NCI-H82 treated with DMSO at 0.1 percent for 48 hours (cell line): ENCODE measurements around the gene ENPP7.

Experiments used
- DNase-seq: peaks from one replicate; lab custom pipeline; 2025; ENCODE audit not compliant: unreplicated experiment; lab: John Stamatoyannopoulos, UW

Gene ENPP7

DNA sequence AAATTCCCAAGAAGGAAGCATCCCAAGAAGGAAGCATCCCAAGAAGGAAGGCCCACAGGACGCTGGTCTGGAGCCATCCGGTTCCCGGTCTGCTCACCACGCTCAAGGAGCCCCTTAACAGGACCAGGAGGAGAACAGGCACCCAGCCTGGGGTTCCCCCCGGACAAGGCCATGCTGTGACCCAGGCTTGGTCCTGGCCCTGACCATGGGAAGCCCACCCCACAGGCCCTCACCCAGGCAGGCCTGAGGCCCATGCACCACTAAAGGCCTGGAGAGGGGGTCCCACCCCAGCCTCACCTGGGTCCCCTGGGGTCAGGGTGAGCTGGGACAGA is 340 bp upstream of the ENPP7 start:
- no peak for DNase-seq

DNA sequence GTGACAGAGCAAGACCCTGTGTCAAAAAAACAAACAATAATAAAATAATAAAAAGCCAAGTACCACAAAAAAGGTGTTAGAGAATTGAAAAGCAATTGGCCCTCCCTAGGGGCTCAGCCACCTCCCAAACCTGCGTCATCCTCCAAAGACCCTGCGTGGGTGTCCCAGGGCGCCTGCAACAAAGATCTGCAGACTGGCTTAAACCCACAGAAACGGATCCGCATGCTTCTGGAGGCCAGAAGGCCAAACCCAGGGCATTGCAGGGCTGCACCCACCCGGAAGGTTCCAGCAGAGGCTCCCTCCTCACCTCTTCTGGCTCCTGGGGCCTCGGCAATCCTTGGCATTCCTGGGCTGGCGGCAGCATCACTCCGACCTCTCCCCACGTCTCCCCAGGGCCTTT is 1.5 kb downstream of the ENPP7 start:
- no peak for DNase-seq

DNA sequence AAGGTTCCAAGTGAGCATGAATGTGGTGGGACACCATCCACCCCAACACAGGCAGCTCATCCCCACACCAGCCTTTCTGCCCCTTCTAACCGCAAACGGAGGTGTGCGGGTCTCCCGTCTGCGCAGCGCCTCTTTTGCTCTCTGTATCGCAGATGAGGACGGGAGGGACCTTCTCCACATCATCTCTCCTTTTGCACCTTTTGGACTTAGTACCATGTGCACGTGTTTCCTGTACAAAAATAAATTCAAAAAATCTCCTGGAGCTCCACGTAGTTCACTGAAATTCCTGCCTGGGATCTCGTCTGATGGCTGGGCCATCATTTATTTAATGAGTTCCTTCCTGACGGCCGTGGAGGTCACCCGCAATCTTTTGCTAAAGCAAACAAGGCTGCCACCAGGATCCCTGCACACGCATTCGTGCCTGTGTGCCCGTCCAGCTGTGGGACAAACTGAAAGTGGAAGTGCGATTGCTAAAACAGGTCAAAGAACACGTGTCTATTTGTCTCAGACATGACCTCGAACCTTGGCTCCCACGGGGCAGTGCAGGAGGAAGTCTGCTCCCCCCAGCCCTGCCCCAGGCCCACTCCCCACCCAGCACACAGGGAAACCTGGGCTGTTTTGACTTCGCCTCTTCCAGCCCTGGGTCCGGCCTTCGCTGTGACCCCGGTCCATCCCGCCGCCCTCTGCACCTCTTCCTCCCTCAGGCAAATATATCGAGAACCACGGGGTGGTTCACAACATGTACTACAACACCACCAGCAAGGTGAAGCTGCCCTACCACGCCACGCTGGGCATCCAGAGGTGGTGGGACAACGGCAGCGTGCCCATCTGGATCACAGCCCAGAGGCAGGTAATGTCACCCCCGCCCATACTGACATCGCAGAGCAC is 2.3 kb downstream of the ENPP7 start:
- DNase-seq = no peak

DNA sequence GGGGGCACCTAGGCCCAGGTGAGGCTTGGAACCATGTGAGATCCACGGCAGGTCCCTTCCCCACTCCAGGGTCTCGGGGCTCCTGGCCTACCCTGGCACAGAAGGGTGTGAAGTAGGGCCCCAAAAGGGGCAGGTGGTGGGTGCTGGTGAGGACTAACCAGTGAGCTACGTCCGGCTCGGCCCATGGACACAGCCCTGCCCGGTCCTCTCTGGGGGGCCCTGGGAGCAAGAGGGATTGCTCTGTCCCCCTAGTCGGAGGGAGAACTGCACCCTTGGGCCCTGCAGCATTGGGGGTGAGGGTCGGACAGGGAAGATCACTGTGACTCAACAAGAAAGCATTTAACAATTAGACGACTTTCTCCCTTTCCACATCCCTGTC is 2.9 kb downstream of the ENPP7 start:
- DNase-seq = no peak

DNA sequence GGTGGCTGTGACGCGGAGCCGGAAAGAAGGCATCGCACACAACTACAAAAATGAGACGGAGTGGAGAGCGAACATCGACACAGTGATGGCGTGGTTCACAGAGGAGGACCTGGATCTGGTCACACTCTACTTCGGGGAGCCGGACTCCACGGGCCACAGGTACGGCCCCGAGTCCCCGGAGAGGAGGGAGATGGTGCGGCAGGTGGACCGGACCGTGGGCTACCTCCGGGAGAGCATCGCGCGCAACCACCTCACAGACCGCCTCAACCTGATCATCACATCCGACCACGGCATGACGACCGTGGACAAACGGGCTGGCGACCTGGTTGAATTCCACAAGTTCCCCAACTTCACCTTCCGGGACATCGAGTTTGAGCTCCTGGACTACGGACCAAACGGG is 4.4 kb downstream of the ENPP7 start:
- no peak for DNase-seq

DNA sequence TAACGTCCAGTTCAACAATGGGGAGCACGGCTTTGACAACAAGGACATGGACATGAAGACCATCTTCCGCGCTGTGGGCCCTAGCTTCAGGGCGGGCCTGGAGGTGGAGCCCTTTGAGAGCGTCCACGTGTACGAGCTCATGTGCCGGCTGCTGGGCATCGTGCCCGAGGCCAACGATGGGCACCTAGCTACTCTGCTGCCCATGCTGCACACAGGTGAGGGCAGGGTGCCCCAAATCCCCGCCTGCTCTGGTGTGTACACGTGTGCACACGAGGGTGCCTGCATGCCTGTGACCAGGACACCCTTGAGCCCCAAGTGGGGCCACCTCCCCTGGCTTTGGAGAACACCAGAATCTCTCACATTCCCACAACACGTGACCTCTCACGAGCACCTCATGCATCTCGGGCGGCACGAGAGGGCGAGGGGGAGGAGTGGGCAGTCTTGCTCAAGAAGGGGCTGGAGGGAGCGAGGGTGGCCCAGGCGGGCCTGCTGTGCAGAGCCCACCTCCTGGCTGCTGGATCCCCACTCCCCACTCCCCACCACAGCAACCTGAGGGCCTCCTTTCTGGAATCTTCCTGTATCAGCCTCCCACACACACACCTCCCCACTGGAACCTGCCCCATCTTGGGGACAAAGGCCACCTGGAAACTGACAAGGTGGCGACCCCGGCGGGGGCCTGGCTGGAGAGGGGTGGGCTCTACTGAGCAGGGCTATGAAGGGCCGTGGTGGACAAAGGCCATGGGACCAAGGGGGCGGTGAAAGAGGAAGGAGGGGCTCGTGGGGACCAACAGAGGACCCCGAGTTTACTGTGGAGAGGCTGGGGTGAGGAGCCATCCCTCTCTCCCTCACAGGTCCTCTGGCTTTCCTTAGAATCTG is 6.5 kb downstream of the ENPP7 start:
- DNase-seq = no peak

DNA sequence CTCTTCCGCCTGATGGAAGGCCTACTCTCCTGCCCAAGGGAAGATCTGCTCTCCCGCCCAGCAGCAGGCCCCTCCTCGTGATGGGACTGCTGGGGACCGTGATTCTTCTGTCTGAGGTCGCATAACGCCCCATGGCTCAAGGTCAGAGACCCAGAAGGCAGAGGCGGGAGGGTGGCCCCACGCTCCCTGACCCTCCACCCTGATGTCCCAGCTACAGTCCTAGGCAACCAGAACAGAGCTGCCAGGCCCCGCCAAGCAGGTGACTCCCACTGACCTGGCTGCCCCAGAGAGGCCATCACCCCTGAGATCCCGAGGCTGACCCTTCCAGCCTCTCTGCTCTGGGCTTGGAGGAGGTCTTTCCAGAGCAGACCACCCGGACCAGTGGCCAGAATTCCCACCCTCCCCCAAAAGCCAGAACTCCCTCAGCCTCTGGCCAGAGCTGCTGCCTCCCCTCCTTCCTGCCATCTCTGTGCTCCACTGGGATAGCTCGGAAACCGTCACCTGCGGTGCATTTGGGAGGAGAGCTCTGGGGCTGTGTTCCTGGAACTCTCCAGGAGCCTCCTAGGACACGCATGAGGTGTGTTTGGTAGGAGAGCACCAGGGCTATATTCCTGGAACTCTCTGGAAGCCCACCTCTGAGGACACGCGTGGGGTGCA is 7.3 kb downstream of the ENPP7 start:
- no peak for DNase-seq

DNA sequence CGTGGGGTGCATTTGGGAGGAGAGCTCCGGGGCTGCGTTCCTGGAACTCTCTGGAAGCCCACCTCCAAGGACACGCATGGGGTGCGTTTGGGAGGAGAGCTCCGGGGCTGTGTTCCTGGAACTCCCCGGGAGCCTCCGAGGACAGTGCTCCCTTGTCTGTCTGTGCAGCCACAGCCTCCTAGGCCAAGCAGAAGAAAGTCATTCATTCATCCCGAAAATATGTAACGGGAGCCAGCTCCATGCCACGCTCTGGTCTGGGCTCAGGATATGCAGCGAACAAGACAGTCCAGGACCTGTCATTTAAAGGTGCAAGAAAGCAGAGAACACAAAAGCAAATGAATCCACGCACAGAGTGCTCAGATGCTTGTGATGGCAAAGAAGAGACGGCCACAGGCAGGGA is 7.9 kb downstream of the ENPP7 start:
- no peak for DNase-seq

DNA sequence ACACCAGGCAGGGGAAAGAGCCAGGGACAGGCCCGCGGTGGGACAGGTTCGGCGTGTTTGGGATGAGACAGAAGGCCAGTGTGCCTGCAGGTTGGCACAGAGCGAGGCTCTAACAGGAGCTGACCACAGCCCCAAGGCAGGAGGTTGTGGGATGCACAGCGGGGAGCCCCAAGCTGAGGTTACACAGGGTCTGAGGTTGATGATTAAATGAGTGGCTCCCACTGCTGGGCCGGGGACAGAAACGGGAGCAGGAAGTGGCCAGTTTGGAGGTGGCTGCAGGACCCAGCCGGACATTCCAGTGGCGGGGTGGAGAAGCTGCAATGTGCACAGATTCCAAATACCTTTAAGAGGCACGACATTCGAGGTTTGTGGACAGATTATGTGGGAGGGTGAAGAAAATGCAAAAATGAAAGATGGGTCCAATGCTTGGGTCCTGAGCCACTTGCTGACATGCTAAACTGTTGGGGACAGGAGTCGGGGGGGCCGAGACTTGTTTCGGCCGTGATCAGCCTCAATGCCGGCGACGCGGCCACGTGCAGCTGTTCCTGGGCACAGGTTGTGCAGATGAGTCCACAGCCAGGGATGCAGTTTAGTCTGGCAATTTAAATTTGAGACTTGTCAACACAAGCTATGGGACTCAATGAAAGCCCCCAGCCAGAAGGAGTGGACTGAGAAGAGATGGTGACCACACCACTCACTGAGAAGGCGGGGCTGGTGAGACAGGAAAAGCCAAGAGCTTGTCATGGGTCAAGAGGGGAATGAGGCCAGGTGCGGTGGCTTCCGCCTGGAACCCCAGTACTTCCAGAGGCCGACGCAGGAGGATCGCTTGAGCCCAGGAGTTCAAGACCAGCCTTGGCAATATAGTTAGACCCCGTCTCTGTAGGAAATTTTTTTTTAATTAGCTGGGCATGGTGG is 8.7 kb downstream of the ENPP7 start:
- DNase-seq = no peak

DNA sequence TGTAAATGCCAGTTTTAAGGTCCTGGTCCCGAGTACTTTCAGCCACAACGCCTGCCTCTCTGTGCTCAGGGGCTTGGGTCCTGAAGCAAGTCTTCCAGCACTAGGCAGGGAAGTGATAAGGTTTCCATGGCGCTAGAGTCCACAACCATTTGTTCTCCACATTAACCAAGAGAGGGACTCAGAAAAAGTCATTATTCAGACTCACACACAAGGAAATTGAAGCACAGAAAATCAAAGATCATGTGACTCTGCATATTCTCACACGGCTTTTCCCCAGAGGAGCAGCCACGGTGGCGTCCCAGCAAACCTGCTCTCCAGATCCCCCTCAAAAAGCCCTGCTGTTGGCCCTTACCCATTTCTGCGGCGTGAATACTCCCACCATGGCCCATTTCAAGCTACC is 9.7 kb downstream of the ENPP7 start:
- no peak for DNase-seq

DNA sequence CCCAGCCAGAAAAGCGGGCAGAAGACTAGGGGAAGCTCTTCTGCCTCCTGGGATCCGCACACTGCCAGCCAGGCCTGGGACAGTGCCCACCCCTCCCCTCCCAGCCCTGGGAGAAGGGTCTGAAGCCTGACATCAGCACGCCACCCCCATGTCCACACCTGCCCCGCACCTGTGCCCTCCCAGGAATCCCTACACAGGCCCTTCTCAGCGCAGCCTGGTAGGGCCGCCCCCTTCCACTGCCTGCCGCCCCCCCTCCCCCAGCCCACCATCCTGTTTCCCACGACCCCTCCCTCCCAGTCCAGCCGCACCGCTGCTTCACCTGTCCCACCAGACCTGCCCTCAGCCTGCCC is 10.6 kb downstream of the ENPP7 start:
- no peak for DNase-seq

DNA sequence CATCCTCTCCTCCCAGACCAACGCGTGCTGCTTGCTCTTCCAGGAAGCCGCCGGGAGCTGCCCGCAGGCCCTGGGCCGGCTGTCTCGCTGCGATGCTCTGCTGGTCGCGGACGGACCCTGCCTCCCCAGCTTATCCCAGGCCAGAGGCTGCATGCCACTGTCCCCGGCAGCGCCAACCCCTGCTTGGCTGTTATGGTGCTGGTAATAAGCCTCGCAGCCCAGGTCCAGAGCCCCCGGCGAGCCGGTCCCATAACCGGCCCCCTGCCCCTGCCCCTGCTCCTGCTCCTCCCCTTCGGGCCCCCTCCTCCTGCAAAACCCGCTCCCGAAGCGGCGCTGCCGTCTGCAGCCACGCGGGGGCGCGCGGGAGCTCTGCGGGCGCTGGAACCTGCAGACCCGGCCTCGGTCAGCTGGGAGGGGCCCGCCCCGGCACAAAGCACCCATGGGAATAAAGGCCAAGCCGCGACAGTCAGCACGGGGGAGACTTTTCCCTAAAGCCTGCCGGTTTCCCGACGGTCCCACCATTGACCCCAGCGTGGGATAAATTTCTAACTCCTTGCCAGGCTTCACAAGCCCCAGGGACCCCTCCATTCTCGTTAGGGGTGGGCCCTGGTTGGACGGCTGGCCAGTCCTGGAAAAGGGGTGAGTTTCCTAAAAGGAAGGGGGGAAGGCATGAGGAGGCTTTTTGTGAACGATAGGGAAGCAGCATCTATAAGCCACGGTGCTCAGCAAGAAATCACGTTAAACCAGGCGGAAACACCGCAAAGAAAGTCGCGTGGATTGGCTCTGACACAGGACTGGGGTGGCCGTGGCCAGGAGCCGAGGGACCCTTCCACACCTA is 11.2 kb downstream of the ENPP7 start:
- peak; percentile 30 for DNase-seq

DNA sequence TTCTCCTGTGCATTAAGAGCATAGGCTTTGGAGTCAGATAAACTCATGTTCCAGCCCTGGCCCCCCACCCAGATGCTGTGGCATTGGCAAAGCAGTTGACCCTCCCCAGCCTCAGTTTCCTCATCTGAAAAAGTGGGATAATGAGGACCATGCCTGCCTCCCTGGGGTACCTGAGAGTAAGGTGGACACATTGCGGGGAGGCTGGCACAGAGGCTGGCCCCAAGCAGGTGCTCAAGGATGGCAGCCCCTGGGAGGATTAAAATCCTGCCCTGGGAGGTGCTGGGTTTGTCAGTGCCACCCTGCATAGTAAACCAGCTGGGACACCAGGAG is 11.8 kb downstream of the ENPP7 start:
- no peak for DNase-seq

DNA sequence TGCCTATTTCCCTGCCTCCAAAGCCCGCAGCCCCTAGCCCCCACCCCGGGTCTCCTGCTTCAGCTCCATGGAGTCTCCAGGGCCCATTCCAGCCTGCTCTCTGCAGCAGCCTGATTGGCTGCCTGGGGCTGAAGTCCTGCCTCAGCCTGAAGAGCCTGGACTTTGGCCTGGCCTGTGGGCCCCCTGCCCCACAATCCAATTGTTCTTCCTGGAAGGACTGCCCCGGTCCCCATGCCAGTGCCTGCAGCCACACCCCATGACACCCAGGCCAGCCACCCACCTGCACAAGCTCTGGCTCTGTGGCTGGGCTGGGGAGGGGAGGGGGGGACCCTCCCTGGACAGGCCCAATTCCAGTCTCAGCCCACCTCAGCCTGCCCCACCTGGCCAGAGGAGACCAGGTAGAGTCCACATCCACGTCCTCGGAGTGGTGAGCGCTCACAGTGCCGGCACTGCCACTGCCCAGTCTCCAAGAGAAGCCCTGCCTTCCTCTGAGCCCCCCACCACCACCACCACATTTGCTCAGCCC is 12.3 kb downstream of the ENPP7 start:
- no peak for DNase-seq

DNA sequence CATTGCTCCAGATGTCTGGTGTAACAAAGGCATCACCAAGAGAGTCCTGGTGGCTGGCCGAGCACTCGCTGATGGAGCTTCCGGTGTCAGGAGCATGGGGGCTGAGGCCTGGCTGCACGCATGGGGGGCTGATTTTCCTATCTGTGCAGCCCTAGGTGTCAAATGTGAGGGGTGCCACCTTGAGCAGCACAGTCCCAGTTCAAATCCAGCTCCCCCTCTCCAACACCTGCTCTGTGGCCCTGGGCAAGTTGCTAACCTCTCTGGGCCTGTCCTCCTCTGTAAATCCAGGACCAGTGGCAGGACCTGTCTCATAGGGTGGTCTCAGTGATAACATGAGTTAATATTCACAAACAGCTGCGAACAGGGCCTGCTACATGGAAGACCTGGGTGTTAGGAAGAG is 12.9 kb downstream of the ENPP7 start:
- DNase-seq = no peak

DNA sequence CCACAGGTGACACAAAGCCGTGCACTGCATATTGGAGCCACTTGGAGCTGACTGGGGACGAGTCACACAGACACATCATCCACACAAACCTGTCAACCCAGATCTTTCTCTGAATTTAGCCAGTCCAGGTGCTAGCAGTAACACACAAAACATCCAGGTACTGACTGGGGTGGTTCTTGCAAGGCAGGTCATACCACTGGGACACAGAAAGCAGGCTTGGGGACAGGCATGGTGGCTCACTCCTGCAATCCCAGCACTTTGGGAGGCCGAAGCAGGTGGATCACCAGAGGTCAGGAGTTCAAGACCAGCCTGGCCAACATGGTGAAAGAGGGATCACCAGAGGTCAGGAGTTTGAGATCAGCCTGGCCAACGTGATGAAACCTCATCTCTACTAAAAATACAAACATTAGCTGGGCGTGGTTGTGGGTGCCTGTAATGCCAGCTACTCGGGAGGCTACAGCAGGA is 14.9 kb downstream of the ENPP7 start:
- no peak for DNase-seq

DNA sequence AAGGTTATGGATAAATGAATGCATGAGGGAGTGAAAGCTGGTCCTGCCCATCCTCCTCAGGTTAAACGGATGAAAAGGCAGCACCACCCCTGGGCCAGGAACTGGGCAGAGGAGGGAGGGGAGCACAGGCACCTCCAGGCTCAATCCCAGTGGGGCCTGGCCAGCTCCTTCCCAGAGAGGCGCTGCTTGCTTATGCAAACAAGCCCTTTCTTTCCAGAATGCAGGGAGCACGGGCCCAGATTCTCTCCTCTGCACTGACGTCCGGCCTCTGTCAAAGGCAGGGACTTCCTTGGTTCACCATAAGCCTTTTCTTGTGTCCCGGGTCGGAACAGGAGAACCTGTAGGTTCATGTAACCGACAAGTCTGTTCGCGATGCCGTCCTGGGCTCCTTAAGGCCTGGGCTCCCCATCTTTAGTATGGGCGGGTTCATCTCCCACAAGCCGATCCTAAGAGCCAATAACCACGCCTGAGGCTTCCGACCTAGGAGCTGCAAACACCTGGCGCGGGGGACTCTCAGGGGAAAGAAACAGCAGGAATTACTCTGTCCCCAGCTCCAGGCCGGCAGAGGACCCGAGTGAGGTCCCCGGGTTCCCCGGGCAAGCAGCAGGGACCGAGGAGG is 16.3 kb downstream of the ENPP7 start:
- DNase-seq = no peak

DNA sequence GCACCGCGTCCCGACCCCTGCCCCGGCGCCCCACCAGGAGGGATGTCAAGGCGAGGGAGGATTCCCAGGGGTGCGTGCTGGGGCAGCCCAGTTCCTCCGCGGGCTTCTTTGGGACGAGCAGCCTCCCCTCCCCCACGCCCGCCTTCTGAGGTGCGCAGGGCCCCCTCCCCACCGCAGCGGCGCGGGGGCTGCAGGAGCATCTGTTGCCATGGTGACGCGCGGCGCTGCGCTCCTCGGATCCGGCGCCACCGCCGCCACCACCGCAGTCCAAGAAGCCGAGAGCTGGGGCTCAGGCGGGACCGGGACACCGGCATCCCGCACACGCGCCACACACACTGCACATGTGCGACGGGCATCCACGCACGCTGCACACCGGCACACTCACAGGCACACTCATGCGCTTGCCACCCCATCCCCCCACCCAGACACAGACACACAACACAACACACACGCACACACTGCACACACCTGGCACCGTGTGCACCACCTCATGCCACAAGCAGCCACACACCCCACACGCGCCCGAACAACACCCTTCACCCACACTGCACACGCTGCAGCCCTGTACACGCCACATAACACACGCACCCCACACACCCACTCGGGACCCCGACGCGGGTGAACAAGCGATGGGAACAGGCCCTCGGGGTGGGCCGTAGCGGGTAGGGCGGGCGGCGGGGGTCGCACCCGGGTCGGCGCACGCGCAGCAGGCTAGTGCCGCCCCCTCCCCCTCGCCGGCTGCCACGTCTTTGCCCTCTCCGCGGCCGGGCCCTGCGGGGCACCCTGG is 17.0 kb downstream of the ENPP7 start:
- no peak for DNase-seq
